ENCODE measurements around the gene GPR55. TPM values are rescaled to one million over a fixed set of nuclear protein-coding genes. Genes with fewer than 3 reads are reported as not detected.

Gene GPR55
- total and polyA plus RNA-seq, 10 of the 15 experiments (the other 5 are each of a cell fraction or from before 2014, with no cell fraction given) = 2.1 to 30.1 (median 16.2) TPM

- SMC1A ChIA-PET (ENCODE audit: uncharacterized antibody, unreplicated experiment) = interaction anchor here (1.1 to 16.5 kb wide), 4 partner anchors 7 to 81 kb away, joined by 3 to 248 read pairs (median 111); no protein-coding TSS in a partner anchor
- WGBS (ENCODE audit: insufficient coverage, insufficient replicate concordance, low lambda C conversion rate, missing lambda C conversion rate) = 92% methylated on average over 22 of the region's 22 CpGs
These were observed 6.7 kb upstream of the GPR55 start for GRCh38 chr2:230931556-230932231.

GRCh38 chr2:230930928-230931555 is 6.0 kb upstream of the GPR55 start:
- Histone ChIP-seq H4K20me1 (ENCODE audit: control insufficient read depth, insufficient read depth) (no peaks in the 10 kb centered on the region), H2AFZ (ENCODE audit: control insufficient read depth, low read depth, low read length) (no peak overlapping the region), H3K4me3 (no peak overlapping the region), H3K79me2 (ENCODE audit: control insufficient read depth, insufficient read depth, low read length) (no peaks in the 10 kb centered on the region), H3K4me2 (ENCODE audit: control insufficient read depth, insufficient read depth) (no peak overlapping the region), H3K9me3 (replicated peaks; ENCODE audit: control insufficient read depth, insufficient read depth, low read length) (peaks cover 10% of the 10 kb centered on the region; the same call in 2 of the 3 replicates), H3K36me3 (ENCODE audit: control insufficient read depth in 2 of 2, insufficient read depth in 2 of 2, low read length in 1 of 2) (no peaks in the 10 kb centered on the region), H3K27me3 (replicated peaks in 1 of 2; ENCODE audit: control insufficient read depth in 2 of 2, insufficient read depth in 2 of 2, low read length in 1 of 2) (no peaks in the 10 kb centered on the region), H3K9ac (ENCODE audit: control insufficient read depth, insufficient read depth, low read length) (no peak overlapping the region), H3K4me1 (ENCODE audit: control insufficient read depth, insufficient read depth, low read length) (peaks cover 16% of the 10 kb centered on the region), H3K27ac (ENCODE audit: control insufficient read depth, insufficient read depth) (no peak overlapping the region)
- CTCF ChIA-PET = interaction anchor here (1.6 to 16.2 kb wide), 3 partner anchors 10 to 81 kb away, joined by 7 to 315 read pairs (median 74); no protein-coding TSS in a partner anchor
- RAD21 ChIA-PET (ENCODE audit: unreplicated experiment) = interaction anchor here (1.1 to 11.2 kb wide), 2 partner anchors 44 to 54 kb away, joined by 3 to 261 read pairs; no protein-coding TSS in a partner anchor
- in situ Hi-C loops (cut with MboI) = no loop called here
- WGBS (ENCODE audit: insufficient coverage, insufficient replicate concordance, low lambda C conversion rate, missing lambda C conversion rate) = 84% methylated on average over 10 of the region's 10 CpGs
- intact Hi-C loops (cut with micrococcal nuclease; ENCODE audit: unreplicated experiment) = no loop called here
- DNase-seq (ENCODE audit: low read depth, low spot score) (no peak), FAIRE-seq (no peak), ATAC-seq (no peak)
- POLR2A ChIA-PET = interaction anchor here (1.1 to 2.5 kb wide), 2 partner anchors 54 to 56 kb away, joined by 3 to 14 read pairs; no protein-coding TSS in a partner anchor
- TF ChIP-seq NR2C1 (IDR thresholded peaks at IDR 0.05) = no peak
- no peak for TF ChIP-seq CREM (IDR thresholded peaks at IDR 0.05; ENCODE audit: low read depth)
- no peak for TF ChIP-seq HCFC1 (IDR thresholded peaks at IDR 0.05; ENCODE audit: low read length)
- no peak for TF ChIP-seq BCL11A (IDR thresholded peaks at IDR 0.05; ENCODE audit: low read depth, low read length)
- SMC1A ChIA-PET (ENCODE audit: uncharacterized antibody, unreplicated experiment) = interaction anchor here (1.1 to 16.5 kb wide), 5 partner anchors 8 to 80 kb away, joined by 3 to 248 read pairs (median 4); no protein-coding TSS in a partner anchor
- BruUV-seq (replicated peaks) = no TSS peak

More at GRCh38 chr2:230931556-230932231, 6.7 kb upstream of the GPR55 start:
- ChIA-PET RAD21 (ENCODE audit: unreplicated experiment) (interaction anchor here (11.2 kb wide), 1 partner anchor 54 kb away, joined by 261 read pairs; no protein-coding TSS in a partner anchor), CTCF (interaction anchor here (1.2 to 16.2 kb wide), 4 partner anchors 9 to 119 kb away, joined by 3 to 315 read pairs (median 40); no protein-coding TSS in a partner anchor), POLR2A (interaction anchor here (1.0 to 2.5 kb wide), 3 partner anchors 53 to 55 kb away, joined by 3 to 14 read pairs (median 4); no protein-coding TSS in a partner anchor)
- no peaks in the 10 kb centered on the region for H3K36me3 ChIP-seq (ENCODE audit: control insufficient read depth in 2 of 2, insufficient read depth in 2 of 2, low read length in 1 of 2)
- H3K9me3 ChIP-seq (replicated peaks; ENCODE audit: control insufficient read depth, insufficient read depth, low read length) = peaks cover 14% of the 10 kb centered on the region
- no peak overlapping the region for H3K27ac ChIP-seq (ENCODE audit: control insufficient read depth, insufficient read depth)
- H2AFZ ChIP-seq (ENCODE audit: control insufficient read depth, low read depth, low read length) = no peak overlapping the region
- no peak for ATAC-seq
- TF ChIP-seq CREM (IDR thresholded peaks at IDR 0.05; ENCODE audit: low read depth) = no peak
- TF ChIP-seq PAX5 (IDR thresholded peaks at IDR 0.05; ENCODE audit: borderline replicate concordance, low read depth, low read length) = no peak
- TF ChIP-seq POLR2AphosphoS5 (IDR thresholded peaks at IDR 0.05; ENCODE audit: low read length) = no peak
- TF ChIP-seq STAT1 (conservative IDR thresholded peaks at IDR 0.05) = no peak
- TF ChIP-seq RAD21 (IDR thresholded peaks at IDR 0.05; ENCODE audit: insufficient read depth, low read depth, low read length) = no peak
- TF ChIP-seq RCOR1 (conservative IDR thresholded peaks at IDR 0.05; ENCODE audit: low read depth, low read length) = no peak
- TF ChIP-seq ESRRA (IDR thresholded peaks at IDR 0.05; ENCODE audit: low read length) = no peak
- no peak for TF ChIP-seq HDAC6 (IDR thresholded peaks at IDR 0.05; ENCODE audit: unreplicated experiment)
- no TSS peak for BruUV-seq (replicated peaks)
- no peak for FAIRE-seq
- no peaks in the 10 kb centered on the region for H3K27me3 ChIP-seq (replicated peaks in 1 of 2; ENCODE audit: control insufficient read depth in 2 of 2, insufficient read depth in 2 of 2, low read length in 1 of 2)
- H3K9ac ChIP-seq (ENCODE audit: control insufficient read depth, insufficient read depth, low read length) = no peak overlapping the region
- no peak for DNase-seq (ENCODE audit: low read depth, low spot score)
- no peaks in the 10 kb centered on the region for H4K20me1 ChIP-seq (ENCODE audit: control insufficient read depth, insufficient read depth)
- intact Hi-C loops (cut with micrococcal nuclease; ENCODE audit: unreplicated experiment) = no loop called here
- H3K4me1 ChIP-seq (ENCODE audit: control insufficient read depth, insufficient read depth, low read length) = peaks cover 10% of the 10 kb centered on the region
- in situ Hi-C loops (cut with MboI) = no loop called here
- H3K79me2 ChIP-seq (ENCODE audit: control insufficient read depth, insufficient read depth, low read length) = no peaks in the 10 kb centered on the region
- H3K4me3 ChIP-seq = no peak overlapping the region
- no peak overlapping the region for H3K4me2 ChIP-seq (ENCODE audit: control insufficient read depth, insufficient read depth)
